Neural crest cell (in vitro differentiated cells): ENCODE results near the gene PRKRIP1. TPM values are rescaled to one million over a fixed set of nuclear protein-coding genes. Genes with fewer than 3 reads are reported as not detected.
A peak's percentile ranks its signal among the peaks of the same experiment; 100 is the strongest.

Source experiments
- DNase-seq: peaks from one replicate; pipeline ENCODE4 v3.0.0; 2021; ENCODE audit warnings: low read depth, mixed read lengths, low spot score
- H3K27ac Mint-ChIP-seq: one replicate; pipeline ENCODE4 v1.8.0; 2021; ENCODE audit warnings: mild to moderate bottlenecking, mixed read lengths; ENCODE audit not compliant: unreplicated experiment
- H3K27me3 Mint-ChIP-seq: 2 replicates; pipeline ENCODE4 v1.8.0; 2021; ENCODE audit warnings: low read depth, mild to moderate bottlenecking, mixed read lengths
- H3K36me3 Mint-ChIP-seq: 2 replicates; pipeline ENCODE4 v1.8.0; 2021; ENCODE audit warnings: low read depth, mild to moderate bottlenecking, mixed read lengths
- H3K4me1 Mint-ChIP-seq: 2 replicates; pipeline ENCODE4 v1.8.0; 2021; ENCODE audit warnings: mixed read lengths
- H3K4me3 Mint-ChIP-seq: one replicate; pipeline ENCODE4 v1.8.0; 2021; ENCODE audit warnings: mild to moderate bottlenecking, mixed read lengths
- H3K9me3 Mint-ChIP-seq: 2 replicates; pipeline ENCODE4 v1.8.0; 2021; ENCODE audit warnings: mixed read lengths
- total RNA-seq: library from RNA; stranded (reverse); gene quantifications from 2 replicates; pipeline ENCODE4 v1.2.1, GENCODE V29; 2021
- TF ChIP-seq, protein P1 (sequence below): fragments of 200-600 bp; sonication (generic); conservative IDR thresholded peaks from 2 replicates; pipeline ENCODE4 v1.5.0; 2021; ENCODE audit warnings: antibody characterized with exemption, mild to moderate bottlenecking

Gene PRKRIP1
- total RNA-seq, 1 donor from 2014 or later = 41.9 TPM

DNA sequence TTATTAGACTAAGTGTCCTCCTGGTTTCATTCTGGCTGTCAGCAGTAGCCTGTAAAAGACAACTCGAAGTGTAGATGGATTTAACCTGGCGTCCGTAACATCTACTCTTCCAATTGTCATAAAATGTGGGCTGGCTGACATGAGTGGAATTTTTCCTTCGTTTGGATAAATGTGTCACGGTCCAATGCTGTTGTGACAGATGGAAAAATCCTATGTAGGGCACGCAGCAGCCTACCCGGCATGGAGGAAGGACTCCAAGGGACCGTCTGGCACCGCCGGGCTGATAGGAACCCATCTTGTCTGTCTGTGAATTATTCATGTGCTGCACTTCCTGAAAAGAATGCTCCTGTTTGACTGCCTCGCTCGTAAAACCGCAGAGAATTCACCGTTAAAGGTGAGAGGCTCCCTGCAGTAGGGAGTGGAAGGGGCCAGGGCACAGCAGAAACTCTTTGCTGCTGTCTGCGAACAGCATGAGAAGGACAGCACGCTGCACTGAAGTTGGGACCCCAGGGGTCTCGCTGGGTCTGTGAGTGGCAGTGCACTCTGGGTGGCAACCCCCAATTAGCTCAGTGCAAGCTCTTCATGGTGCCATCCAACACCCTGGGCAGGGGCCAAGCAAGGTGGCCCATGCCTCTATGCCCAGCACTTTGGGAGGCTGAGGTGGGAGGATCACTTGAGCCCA, 35.6 kb downstream of the PRKRIP1 start:
- H3K4me3 Mint-ChIP-seq = peak overlapping the region; percentile 86
- H3K9me3 Mint-ChIP-seq = no peaks in the 10 kb centered on the region
- TF ChIP-seq, protein P1, sequence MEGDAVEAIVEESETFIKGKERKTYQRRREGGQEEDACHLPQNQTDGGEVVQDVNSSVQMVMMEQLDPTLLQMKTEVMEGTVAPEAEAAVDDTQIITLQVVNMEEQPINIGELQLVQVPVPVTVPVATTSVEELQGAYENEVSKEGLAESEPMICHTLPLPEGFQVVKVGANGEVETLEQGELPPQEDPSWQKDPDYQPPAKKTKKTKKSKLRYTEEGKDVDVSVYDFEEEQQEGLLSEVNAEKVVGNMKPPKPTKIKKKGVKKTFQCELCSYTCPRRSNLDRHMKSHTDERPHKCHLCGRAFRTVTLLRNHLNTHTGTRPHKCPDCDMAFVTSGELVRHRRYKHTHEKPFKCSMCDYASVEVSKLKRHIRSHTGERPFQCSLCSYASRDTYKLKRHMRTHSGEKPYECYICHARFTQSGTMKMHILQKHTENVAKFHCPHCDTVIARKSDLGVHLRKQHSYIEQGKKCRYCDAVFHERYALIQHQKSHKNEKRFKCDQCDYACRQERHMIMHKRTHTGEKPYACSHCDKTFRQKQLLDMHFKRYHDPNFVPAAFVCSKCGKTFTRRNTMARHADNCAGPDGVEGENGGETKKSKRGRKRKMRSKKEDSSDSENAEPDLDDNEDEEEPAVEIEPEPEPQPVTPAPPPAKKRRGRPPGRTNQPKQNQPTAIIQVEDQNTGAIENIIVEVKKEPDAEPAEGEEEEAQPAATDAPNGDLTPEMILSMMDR = no peak
- peaks cover 3% of the 10 kb centered on the region for H3K27me3 Mint-ChIP-seq
- H3K27ac Mint-ChIP-seq = no peak overlapping the region
- DNase-seq = no peak
- H3K36me3 Mint-ChIP-seq = no peaks in the 10 kb centered on the region
- peaks cover 23% of the 10 kb centered on the region for H3K4me1 Mint-ChIP-seq

- Mint-ChIP-seq H3K4me3 (peak overlapping the region; percentile 86), H3K4me1 (peaks cover 23% of the 10 kb centered on the region), H3K27me3 (peaks cover 3% of the 10 kb centered on the region), H3K9me3 (no peaks in the 10 kb centered on the region), H3K36me3 (no peaks in the 10 kb centered on the region), H3K27ac (no peak overlapping the region)
- TF ChIP-seq, protein P1 = no peak
- DNase-seq = no peak
Observed at GRCh38 chr7:102432442-102433218, 36.5 kb downstream of the PRKRIP1 start.

- Mint-ChIP-seq H3K9me3 (no peaks in the 10 kb centered on the region), H3K36me3 (no peaks in the 10 kb centered on the region), H3K27ac (peak within 1 kb of the TSS; percentile 93), H3K4me3 (peak within 1 kb of the TSS; percentile 88), H3K27me3 (peaks cover 3% of the 10 kb centered on the region), H3K4me1 (peaks cover 23% of the 10 kb centered on the region)
- TF ChIP-seq, protein P1 = no peak
- DNase-seq = peak; percentile 70
Observed at GRCh38 chr7:102433219-102434038, 37.3 kb downstream of the PRKRIP1 start, which contains the start of gene ORAI2. ORAI2 (plus strand) TSS chr7:102433575; CDS start chr7:102438957, 5,382 bp downstream.

DNA sequence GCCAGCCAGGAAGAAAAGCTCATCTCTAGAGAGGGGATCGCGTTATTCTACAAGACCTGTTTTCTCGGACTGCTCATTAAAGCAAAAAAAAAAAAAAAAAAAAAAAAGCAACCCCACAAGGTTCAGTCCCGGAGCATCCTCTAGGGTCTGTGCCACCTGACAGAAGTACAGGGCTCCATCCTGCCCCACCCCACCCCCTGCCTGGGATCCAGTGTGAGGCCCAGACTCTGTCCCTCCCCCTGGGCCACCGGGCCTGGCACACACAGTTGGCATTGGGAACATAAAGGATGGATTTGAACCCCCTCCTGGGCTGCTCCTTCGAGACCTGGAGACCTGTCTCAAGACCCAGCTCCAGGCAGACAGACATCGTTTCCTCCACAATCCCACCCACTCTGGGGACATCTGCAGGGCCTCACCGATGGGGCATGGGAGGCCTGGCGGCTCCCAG, 37.9 kb downstream of the PRKRIP1 start:
- TF ChIP-seq, protein P1 = no peak
- Mint-ChIP-seq H3K27me3 (peaks cover 3% of the 10 kb centered on the region), H3K4me3 (peak overlapping the region; percentile 88), H3K27ac (peak overlapping the region; percentile 93), H3K4me1 (peaks cover 23% of the 10 kb centered on the region), H3K36me3 (peaks cover 1% of the 10 kb centered on the region), H3K9me3 (no peaks in the 10 kb centered on the region)
- no peak for DNase-seq

- H3K27me3 Mint-ChIP-seq = peaks cover 3% of the 10 kb centered on the region
- peak overlapping the region; percentile 88 for H3K4me3 Mint-ChIP-seq
- TF ChIP-seq, protein P1 = no peak
Observed at GRCh38 chr7:102436118-102436517, 40.0 kb downstream of the PRKRIP1 start.

More at GRCh38 chr7:102436118-102436517, 40.0 kb downstream of the PRKRIP1 start:
- DNase-seq = no peak
- Mint-ChIP-seq H3K9me3 (no peaks in the 10 kb centered on the region), H3K36me3 (peaks cover 3% of the 10 kb centered on the region), H3K27ac (no peak overlapping the region), H3K4me1 (peaks cover 27% of the 10 kb centered on the region)
